GM19240 (cell line): ENCODE measurements around the gene SGSM2.

Experiments used
- DNase-seq: peaks from one replicate; pipeline ENCODE4 v3.0.0; 2011; ENCODE audit warnings: low spot score; ENCODE audit not compliant: insufficient read length

Gene SGSM2

DNA sequence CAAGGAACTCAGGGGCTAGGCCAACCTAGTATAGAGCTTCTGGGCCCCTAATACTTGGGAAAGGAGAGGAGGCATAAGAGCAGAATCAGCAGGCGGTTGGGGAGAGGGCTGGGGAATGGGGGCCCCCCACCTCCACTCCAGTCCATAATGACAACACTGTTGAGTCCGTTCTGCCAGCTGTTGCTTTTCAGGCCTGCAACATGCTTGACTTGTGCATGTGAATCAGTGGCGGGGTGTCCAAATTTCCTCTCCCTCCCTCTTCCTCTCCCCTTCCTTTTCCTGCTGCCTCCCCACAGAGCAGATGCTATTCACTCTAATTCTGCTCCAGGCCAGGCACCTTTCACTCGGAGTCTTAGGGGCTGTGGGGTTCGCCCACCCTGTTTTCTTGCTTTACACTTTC lies 31.7 kb downstream of the SGSM2 start:
- DNase-seq, result no peak

GRCh38 chr17:2369551-2370210 lies 32.4 kb downstream of the SGSM2 start:
- DNase-seq, result no peak

DNA sequence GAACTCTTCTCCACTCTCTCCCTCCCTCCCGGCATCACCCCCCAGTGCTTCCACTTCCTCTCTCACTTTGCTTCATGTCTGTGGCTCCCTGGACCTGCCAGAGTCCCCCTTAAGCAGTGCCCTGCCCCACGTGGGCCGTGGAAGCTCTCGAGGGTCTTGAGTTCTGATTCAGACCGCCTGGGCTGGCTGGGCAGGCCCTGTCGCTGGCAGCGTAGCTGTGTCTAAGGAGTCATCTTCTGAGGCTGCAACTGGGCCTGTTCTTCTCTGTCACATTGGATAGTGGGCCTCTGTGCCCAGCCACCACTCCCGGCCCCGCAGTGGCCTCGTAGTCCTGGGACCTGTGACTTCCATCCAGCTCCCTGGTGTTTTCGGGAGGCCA lies 32.9 kb downstream of the SGSM2 start:
- no peak for DNase-seq

DNA sequence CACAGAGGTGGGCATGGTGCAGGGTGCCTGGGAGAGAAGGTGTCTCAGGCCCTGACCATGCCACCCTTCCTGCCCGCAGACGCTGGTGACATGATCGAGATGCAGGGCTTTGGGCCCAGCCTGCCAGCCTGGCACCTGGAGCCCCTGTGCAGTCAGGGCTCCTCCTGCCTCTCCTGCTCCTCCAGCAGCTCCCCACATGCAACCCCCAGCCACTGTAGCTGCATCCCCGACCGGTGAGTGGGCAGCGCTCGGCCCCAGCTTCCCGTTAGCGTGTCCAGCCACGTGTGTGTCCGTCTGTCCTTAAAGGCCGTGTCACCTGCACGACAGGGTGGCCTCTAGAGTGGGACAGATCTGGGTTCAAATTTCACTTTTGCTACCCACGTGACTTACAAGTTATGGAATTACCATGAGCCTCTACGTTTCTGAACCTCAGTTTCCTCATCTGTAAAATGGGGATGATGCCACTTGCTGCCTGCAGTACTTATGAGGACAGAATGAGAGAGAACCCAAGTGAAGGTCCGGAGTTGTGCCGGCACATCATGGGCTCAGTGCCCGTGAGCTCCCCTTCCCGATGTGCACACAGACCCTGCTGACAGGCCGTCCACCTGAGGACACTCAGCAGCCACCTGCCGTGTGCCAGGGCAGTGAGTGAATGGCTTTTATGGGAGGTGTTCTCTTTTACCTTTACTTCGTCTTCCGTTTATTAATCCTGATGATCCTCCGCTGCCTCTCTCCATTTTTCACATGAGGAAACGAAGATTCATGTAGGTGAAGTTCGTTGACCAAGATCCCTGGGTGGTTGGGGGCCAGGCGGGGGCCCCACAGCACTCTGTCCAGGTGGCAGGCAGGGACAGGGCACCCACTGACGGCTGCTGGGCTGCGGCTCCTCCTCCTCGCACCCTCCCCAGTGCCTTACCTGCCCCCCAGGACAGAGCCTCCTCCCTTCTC lies 34.2 kb downstream of the SGSM2 start:
- no peak for DNase-seq

GRCh38 chr17:2372180-2372579 lies 34.9 kb downstream of the SGSM2 start:
- no peak for DNase-seq

DNA sequence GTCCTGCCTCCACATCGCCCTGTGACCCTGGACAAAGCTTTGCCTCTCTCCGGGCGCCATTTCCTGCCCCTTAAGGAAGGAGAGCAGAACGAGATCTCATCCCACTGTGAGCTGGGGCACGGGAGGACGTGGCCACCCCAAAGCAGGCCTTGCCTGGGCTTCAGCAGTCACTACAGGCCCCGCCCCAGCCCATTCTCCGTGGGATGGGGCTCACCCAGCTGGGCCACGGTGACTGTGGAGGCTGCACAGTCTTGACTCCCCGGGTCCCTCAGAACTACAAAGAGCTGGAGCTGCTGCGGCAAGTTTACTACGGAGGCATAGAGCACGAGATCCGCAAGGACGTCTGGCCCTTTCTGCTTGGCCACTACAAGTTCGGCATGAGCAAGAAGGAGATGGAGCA lies 35.4 kb downstream of the SGSM2 start:
- DNase-seq, result no peak

DNA sequence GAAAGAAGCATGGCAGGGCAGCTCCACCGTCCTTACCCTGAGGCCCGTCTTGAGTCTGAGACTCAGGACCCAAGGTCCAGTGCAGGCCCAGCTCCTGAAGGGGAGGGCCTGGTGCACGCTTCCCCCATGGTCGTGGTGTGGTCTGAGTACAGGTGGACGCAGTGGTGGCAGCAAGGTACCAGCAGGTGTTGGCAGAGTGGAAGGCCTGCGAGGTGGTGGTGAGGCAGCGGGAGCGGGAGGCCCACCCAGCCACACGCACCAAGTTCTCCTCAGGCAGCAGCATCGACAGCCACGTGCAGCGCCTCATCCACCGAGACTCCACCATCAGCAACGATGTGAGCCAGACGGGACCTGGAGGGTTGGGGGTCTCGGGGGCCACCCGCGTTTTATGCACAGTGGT lies 35.9 kb downstream of the SGSM2 start:
- no peak for DNase-seq

DNA sequence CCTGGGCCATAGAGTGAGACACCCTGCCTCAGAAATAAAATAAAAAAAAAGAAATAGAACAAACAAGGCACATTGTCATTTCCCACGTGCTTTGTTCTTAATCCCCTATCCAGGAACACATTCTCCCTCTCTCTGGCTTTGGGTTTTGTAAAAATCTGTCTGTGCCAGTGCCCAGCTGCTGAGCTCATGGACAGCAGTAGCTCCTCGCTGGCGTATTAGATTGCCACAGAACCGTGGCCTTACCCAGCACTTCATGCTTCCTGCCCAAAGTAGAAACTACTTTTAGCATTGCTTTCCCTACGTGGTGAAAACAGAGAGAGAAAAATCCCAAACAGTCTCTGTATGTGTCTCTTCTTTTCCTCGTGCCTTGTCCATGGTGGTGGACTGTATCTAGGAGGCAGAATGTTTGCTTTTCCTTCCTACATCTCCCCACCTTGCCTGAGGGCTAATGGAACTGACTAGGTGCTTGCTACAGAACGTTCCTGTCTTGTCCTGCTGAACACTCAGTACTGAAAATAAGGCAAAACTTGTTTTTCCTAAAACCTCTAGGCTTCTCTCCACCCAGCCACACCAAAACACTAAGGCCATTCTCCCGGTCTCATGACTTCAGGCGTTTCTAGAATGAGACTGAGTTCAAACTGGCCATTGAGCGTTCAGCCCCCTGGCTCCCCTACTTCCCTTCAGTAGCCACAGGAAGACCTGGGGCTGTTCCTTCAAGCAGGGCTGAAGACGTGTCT lies 37.4 kb downstream of the SGSM2 start:
- no peak for DNase-seq

GRCh38 chr17:2375406-2375805 lies 38.1 kb downstream of the SGSM2 start:
- DNase-seq, result no peak

DNA sequence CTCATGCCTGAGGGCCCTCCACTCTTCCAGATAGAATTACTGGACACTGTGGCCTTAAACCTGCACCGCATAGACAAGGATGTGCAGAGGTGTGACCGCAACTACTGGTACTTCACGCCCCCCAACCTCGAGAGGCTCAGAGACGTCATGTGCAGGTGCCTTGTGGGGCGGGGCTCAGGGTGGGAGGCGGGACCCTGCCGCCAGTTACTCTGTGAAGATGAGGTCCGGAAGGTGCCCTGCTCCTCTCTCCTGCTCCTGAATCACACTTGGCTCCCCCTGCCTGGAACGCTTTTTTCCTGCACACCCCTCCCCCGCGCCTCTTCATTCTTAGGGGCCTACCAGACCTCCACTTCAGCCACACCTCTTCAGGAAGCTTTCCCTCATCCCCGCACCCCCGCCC lies 38.8 kb downstream of the SGSM2 start:
- DNase-seq, result no peak

GRCh38 chr17:2377659-2378058 lies 40.4 kb downstream of the SGSM2 start:
- DNase-seq, result no peak

DNA sequence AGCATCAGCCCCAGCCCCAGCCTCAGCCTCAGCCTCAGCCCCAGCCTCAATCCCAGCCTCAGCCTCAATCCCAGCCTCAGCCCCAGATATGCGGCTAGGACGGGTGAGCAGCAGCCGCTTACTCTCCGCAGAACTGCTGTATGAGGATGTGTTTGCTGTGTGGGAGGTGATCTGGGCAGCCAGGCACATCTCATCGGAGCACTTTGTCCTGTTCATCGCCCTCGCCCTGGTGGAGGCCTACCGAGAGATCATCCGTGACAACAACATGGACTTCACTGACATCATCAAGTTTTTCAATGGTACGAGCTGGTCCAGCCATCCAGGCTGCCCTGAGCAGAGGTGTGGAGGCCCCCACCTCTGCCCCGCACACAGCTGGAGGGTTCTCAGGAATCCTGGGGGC lies 41.6 kb downstream of the SGSM2 start:
- DNase-seq, result no peak

- no peak for DNase-seq
Measured at GRCh38 chr17:2379489-2380225, 42.4 kb downstream of the SGSM2 start.

GRCh38 chr17:2380226-2380922 lies 43.1 kb downstream of the SGSM2 start:
- no peak for DNase-seq

DNA sequence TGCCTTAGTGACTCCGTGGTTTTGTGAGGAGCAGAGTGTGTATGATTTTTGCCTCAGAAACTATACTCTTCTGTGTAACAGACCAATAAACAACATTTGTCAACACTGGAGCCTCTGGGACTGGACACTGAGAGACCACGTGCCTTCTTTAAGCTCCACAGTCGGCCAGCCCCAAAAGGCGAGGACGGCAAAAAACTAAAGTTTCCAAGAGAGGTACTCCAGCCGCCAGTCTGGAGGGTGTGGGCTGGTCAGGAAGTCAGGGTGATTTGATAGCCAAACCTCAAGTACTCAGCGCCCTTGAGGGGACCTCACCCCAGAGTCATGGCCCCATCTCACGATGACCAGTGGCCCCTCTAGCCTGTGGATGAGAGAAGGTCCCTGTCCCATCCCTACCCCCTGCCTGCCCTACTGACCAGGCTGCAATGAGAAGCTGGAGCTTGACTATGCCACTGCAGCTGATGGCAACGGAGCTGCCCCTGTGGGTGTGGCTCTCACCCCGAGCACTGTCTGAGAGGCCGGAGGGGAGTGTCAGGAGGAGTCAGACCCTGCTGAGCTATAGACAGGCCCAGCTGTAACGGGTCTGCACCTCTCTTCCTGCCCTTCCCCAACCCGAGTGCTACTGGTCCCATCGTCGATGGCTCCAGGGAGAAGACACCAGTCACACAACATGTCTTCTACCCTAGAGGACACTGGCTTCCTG lies 43.8 kb downstream of the SGSM2 start:
- no peak for DNase-seq

DNA sequence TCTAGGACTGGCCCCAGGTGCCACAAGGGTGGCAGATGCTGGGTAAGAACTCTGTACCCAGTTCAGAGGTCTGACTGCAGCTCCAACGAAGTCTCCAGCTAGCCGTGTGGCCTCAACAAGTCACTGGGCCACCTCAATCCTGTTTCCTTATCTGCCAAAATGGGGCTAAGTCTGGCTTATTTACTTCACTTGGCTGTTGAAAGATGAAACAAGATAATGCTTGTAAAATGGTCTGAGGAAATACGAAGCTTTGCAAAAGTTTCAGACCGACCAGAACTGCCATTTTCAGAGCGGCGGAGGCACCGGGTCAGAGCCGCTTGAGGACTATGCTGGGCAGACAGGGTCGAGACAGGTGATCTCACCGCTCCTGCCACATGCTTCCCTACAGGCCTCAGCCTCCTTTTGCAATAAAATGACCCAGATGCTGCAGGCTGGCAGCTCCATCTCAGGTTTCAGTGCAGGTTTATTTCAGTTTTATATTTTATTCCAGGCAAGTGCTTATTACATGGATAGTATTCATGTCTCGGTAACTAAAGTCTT lies 46.4 kb downstream of the SGSM2 start:
- DNase-seq, result no peak

DNA sequence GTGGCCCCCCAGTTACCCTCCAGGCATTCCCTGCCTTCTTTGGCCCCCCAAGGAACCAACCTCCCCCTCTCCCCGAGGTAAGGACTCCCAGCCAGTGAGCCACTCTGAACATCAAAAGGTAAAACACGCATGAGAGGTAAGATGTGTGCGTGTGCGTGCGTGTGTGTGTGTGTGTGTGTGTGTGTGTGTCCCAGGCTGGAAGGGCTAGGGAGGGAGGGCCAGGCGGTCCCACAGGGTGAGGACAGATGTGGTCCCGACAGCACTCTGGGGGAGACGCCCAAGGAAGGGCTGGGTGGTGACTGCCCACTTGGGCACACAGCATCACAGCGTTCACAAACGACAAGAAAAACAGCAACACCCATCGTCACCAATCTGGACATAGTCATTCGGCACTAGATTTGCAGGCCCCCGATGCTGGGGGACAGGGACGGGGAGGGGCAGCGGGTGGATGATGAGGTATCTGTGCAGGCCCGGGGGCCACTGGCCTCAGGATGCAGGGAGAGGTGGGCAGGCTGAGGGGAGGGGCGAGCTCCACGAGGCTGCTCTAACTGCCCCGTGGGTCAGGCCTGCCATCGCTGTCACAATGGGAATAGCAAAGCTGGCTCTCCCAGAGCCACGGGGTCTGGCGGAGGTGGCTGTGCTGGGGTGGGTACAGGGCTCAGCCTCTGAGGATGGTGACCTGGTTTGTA lies 47.3 kb downstream of the SGSM2 start:
- DNase-seq, result no peak

GRCh38 chr17:2385240-2386210 lies 48.2 kb downstream of the SGSM2 start:
- DNase-seq, result no peak
